KOPT-K1 (cell line): ENCODE measurements around the gene LYRM7.

Experiments used
- H3K27ac ChIP-seq: fragments of 200-600 bp; sonication (generic); 2 replicates; pipeline ENCODE4 v1.5.1; 2016; ENCODE audit warnings: antibody characterized with exemption, mild to moderate bottlenecking, low read depth, low read length; ENCODE audit not compliant: poor library complexity, severe bottlenecking
- H3K36me3 ChIP-seq: fragments of 200-600 bp; sonication (generic); 2 replicates; pipeline ENCODE4 v1.5.1; 2017; ENCODE audit warnings: antibody characterized with exemption, mild to moderate bottlenecking, low read length, moderate library complexity; ENCODE audit not compliant: insufficient read depth
- H3K9me3 ChIP-seq: fragments of 200-600 bp; sonication (generic); 2 replicates; pipeline ENCODE4 v1.5.1; 2017; ENCODE audit warnings: antibody characterized with exemption, low read length, mild to moderate bottlenecking; ENCODE audit not compliant: insufficient read depth, poor library complexity, severe bottlenecking

The LYRM7 gene

GRCh38 chr5:131198625-131199024, 27.9 kb downstream of the LYRM7 start:
- H3K9me3 ChIP-seq = no peaks in the 10 kb centered on the region
- H3K36me3 ChIP-seq = peaks cover 12% of the 10 kb centered on the region
- no peak overlapping the region for H3K27ac ChIP-seq

GRCh38 chr5:131200560-131200959, 29.8 kb downstream of the LYRM7 start:
- H3K36me3 ChIP-seq = peaks cover 12% of the 10 kb centered on the region
- peaks cover under 1% of the 10 kb centered on the region for H3K9me3 ChIP-seq
- no peak overlapping the region for H3K27ac ChIP-seq

GRCh38 chr5:131204964-131205363, 34.2 kb downstream of the LYRM7 start:
- peaks cover 5% of the 10 kb centered on the region; the same call in 1 of the 2 replicates for H3K36me3 ChIP-seq
- H3K9me3 ChIP-seq = peaks cover 5% of the 10 kb centered on the region
- no peak overlapping the region for H3K27ac ChIP-seq

- Histone ChIP-seq H3K27ac (peak overlapping the region; percentile 96), H3K9me3 (peaks cover 5% of the 10 kb centered on the region), H3K36me3 (no peaks in the 10 kb centered on the region; the same call in 1 of the 2 replicates)
Measured at GRCh38 chr5:131206061-131206460, 35.3 kb downstream of the LYRM7 start.

GRCh38 chr5:131206772-131207171, 36.0 kb downstream of the LYRM7 start:
- H3K27ac ChIP-seq = peak overlapping the region; percentile 96
- H3K36me3 ChIP-seq = no peaks in the 10 kb centered on the region
- H3K9me3 ChIP-seq = peaks cover 5% of the 10 kb centered on the region

GRCh38 chr5:131209175-131209505, 38.4 kb downstream of the LYRM7 start:
- peak overlapping the region; percentile 96 for H3K27ac ChIP-seq
- no peaks in the 10 kb centered on the region for H3K36me3 ChIP-seq
- H3K9me3 ChIP-seq = peaks cover 5% of the 10 kb centered on the region

GRCh38 chr5:131209506-131210150, 38.9 kb downstream of the LYRM7 start:
- Histone ChIP-seq H3K9me3 (peaks cover 5% of the 10 kb centered on the region), H3K36me3 (no peaks in the 10 kb centered on the region), H3K27ac (peak overlapping the region; percentile 96)

GRCh38 chr5:131210151-131210510, 39.4 kb downstream of the LYRM7 start:
- peaks cover 5% of the 10 kb centered on the region for H3K9me3 ChIP-seq
- peak overlapping the region; percentile 96 for H3K27ac ChIP-seq

GRCh38 chr5:131211669-131212068, 40.9 kb downstream of the LYRM7 start:
- H3K36me3 ChIP-seq = no peaks in the 10 kb centered on the region
- H3K9me3 ChIP-seq = no peaks in the 10 kb centered on the region
- peak overlapping the region; percentile 96 for H3K27ac ChIP-seq

More at GRCh38 chr5:131210151-131210510, 39.4 kb downstream of the LYRM7 start:
- H3K36me3 ChIP-seq = no peaks in the 10 kb centered on the region

- H3K9me3 ChIP-seq = no peaks in the 10 kb centered on the region
- H3K27ac ChIP-seq = peak overlapping the region; percentile 96
Measured at GRCh38 chr5:131212471-131213021, 41.8 kb downstream of the LYRM7 start.

GRCh38 chr5:131214609-131215227, 44.0 kb downstream of the LYRM7 start:
- peak overlapping the region; percentile 70 for H3K27ac ChIP-seq
- no peaks in the 10 kb centered on the region for H3K36me3 ChIP-seq
- H3K9me3 ChIP-seq = no peaks in the 10 kb centered on the region

More at GRCh38 chr5:131212471-131213021, 41.8 kb downstream of the LYRM7 start:
- H3K36me3 ChIP-seq = no peaks in the 10 kb centered on the region

- H3K9me3 ChIP-seq = no peaks in the 10 kb centered on the region
- no peak overlapping the region for H3K27ac ChIP-seq
- peaks cover 3% of the 10 kb centered on the region; the same call in 1 of the 2 replicates for H3K36me3 ChIP-seq
Measured at GRCh38 chr5:131217791-131218190, 47.0 kb downstream of the LYRM7 start.

GRCh38 chr5:131218392-131218791, 47.6 kb downstream of the LYRM7 start:
- no peak overlapping the region for H3K27ac ChIP-seq
- no peaks in the 10 kb centered on the region for H3K9me3 ChIP-seq

GRCh38 chr5:131220566-131220965, 49.8 kb downstream of the LYRM7 start:
- no peaks in the 10 kb centered on the region for H3K9me3 ChIP-seq
- H3K36me3 ChIP-seq = peaks cover 15% of the 10 kb centered on the region; the same call in 1 of the 2 replicates
- no peak overlapping the region for H3K27ac ChIP-seq

More at GRCh38 chr5:131218392-131218791, 47.6 kb downstream of the LYRM7 start:
- H3K36me3 ChIP-seq = peaks cover 3% of the 10 kb centered on the region; the same call in 1 of the 2 replicates

- H3K27ac ChIP-seq = no peak overlapping the region
- H3K9me3 ChIP-seq = no peaks in the 10 kb centered on the region
- H3K36me3 ChIP-seq = peaks cover 20% of the 10 kb centered on the region; the same call in 1 of the 2 replicates
Measured at GRCh38 chr5:131221008-131221703, 50.4 kb downstream of the LYRM7 start.
